K562 (cell line): ENCODE data around the gene EIPR1. TPM values are rescaled to one million over a fixed set of nuclear protein-coding genes. Genes with fewer than 3 reads are reported as not detected.

Experiments
- ATAC-seq: fragments of 200-7000 bp; cut with Tn5 transposase; 3 replicates; pipeline ENCODE4 v1.9.1; 2020; ENCODE audit warnings: moderate library complexity
- BruUV-seq: library from RNA; stranded (reverse); fragments of 400-500 nt; replicated peaks from 2 replicates; lab custom pipeline; 2021; lab: Mats Ljungman, UMichigan
- CTCF ChIA-PET: fragments of 300-600 bp; formaldehyde crosslinking; extraction: SDS; loops from one replicate; lab custom pipeline; 2021; ENCODE audit warnings: low intra/inter-chr PET ratio; lab: Yijun Ruan, JAX
- POLR2A ChIA-PET: fragments of 300-600, 350-650 bp; sonication (Branson Sonifier 250); formaldehyde crosslinking; extraction: SDS; loops from one replicate; lab custom pipeline; 2021; ENCODE audit warnings: antibody characterized with exemption, inconsistent platforms; lab: Yijun Ruan, JAX
- DNase-seq, 4 experiments: peaks; one replicate each; pipeline versions ENCODE4 v3.0.0 to v3.0.0-alpha.2; 2011 to 2018; ENCODE audit warnings: low spot score in 3 of 4, mixed read lengths in 3 of 4; ENCODE audit errors: extremely low read depth in 1 of 4
- FAIRE-seq: peaks from 2 replicates; lab custom pipeline; 2011; peaks lifted over from hg19 to GRCh38; lab: Jason Lieb, UNC
- H2AFZ ChIP-seq: 2 replicates; pipeline ENCODE4 v1.6.0; 2011; ENCODE audit warnings: low read depth, low read length, control low read depth, inconsistent platforms
- H3K27ac ChIP-seq: fragments of 200-600 bp; 3 replicates; pipeline ENCODE4 v1.8.0; 2011; ENCODE audit warnings: low read depth, mild to moderate bottlenecking, control low read depth, inconsistent platforms, low read length, moderate library complexity, mixed read lengths; ENCODE audit errors: extremely low read depth
- H3K27me3 ChIP-seq, 2 experiments: fragments of 300-600 bp in 1 of 2; 2 replicates in 1 of 2; 3 replicates in 1 of 2; pipeline versions ENCODE4 v1.6.0 to v1.8.0; 2011; ENCODE audit warnings: inconsistent platforms in 2 of 2, low read length in 2 of 2, mild to moderate bottlenecking in 1 of 2, mixed read lengths in 1 of 2, moderate library complexity in 1 of 2; ENCODE audit not compliant: control insufficient read depth in 2 of 2, insufficient read depth in 2 of 2
- H3K36me3 ChIP-seq: fragments of 300-600 bp; 3 replicates; pipeline ENCODE4 v1.8.0; 2011; ENCODE audit warnings: mild to moderate bottlenecking, low read length, inconsistent platforms; ENCODE audit not compliant: control insufficient read depth, insufficient read depth
- H3K4me1 ChIP-seq, 2 experiments: fragments of 200-600 bp in 1 of 2; replicated peaks in 1 of 2; 2 replicates in 1 of 2; 3 replicates in 1 of 2; pipeline versions ENCODE4 v1.5.1 to v1.8.0; 2011; ENCODE audit warnings: inconsistent platforms in 2 of 2, low read length in 2 of 2, mild to moderate bottlenecking in 1 of 2, mixed read lengths in 1 of 2, moderate library complexity in 1 of 2; ENCODE audit not compliant: control insufficient read depth in 2 of 2, insufficient read depth in 2 of 2
- H3K4me2 ChIP-seq: 2 replicates; pipeline ENCODE4 v1.6.1; 2011; ENCODE audit warnings: low read length, control low read depth, inconsistent platforms, mixed read lengths; ENCODE audit not compliant: insufficient read depth
- H3K4me3 ChIP-seq: fragments of 200-600 bp; sonication (generic), shearing (Covaris generic); 2 replicates; pipeline ENCODE4 v1.5.1; 2016; ENCODE audit warnings: control low read depth, inconsistent platforms
- H3K79me2 ChIP-seq: fragments of 200-600 bp; 3 replicates; pipeline ENCODE4 v1.8.0; 2011; ENCODE audit warnings: low read length, inconsistent platforms; ENCODE audit not compliant: control insufficient read depth, insufficient read depth
- H3K9ac ChIP-seq, 2 experiments: 2 replicates each; pipeline versions ENCODE4 v1.6.0 to v1.6.1; 2011; ENCODE audit warnings: low read depth in 2 of 2, low read length in 2 of 2, control low read depth in 1 of 2, inconsistent platforms in 1 of 2, mild to moderate bottlenecking in 1 of 2, mixed read lengths in 1 of 2; ENCODE audit not compliant: insufficient read depth in 1 of 2
- H3K9me1 ChIP-seq: one replicate; pipeline ENCODE4 v1.6.0; 2011; ENCODE audit warnings: inconsistent platforms, mild to moderate bottlenecking, low read length, moderate library complexity; ENCODE audit not compliant: control insufficient read depth, insufficient read depth
- H3K9me3 ChIP-seq: replicated peaks from 2 replicates; pipeline ENCODE4 v1.5.1; 2011; ENCODE audit warnings: low read depth, low read length, inconsistent platforms; ENCODE audit not compliant: control insufficient read depth, insufficient read depth
- H4K20me1 ChIP-seq: replicated peaks from 2 replicates; pipeline ENCODE4 v1.6.1; 2011; ENCODE audit warnings: low read length, inconsistent platforms, mixed read lengths; ENCODE audit not compliant: control insufficient read depth, insufficient read depth
- ATF1 ChIP-seq, 2 experiments: fragments of 450-650 bp in 1 of 2; IDR thresholded peaks; 2 replicates each; pipeline ENCODE4 v1.6.1; 2016; ENCODE audit warnings: missing compliant biosample characterization in 1 of 2, missing genetic modification characterization in 1 of 2
- DPF2 ChIP-seq: fragments of 450-650 bp; IDR thresholded peaks from 2 replicates; pipeline ENCODE4 v1.6.1; 2016
- FOXA3 ChIP-seq, 2 experiments: fragments of 450-650 bp in 1 of 2; sonication (generic) in 1 of 2; formaldehyde crosslinking; IDR thresholded peaks in 1 of 2; conservative IDR thresholded peaks in 1 of 2; 2 replicates each; pipeline versions ENCODE4 v1.4.0 to v1.8.0; 2020 to 2022; ENCODE audit warnings: mild to moderate bottlenecking in 2 of 2, missing genetic modification reagents in 1 of 2
- PPARD ChIP-seq: fragments of 250-450 bp; sonication (Bioruptor Pico); IDR thresholded peaks from 2 replicates; pipeline ENCODE4 v1.8.0; 2022; ENCODE audit warnings: inconsistent platforms, mild to moderate bottlenecking, moderate library complexity
- RBM17 ChIP-seq: fragments of 200-400 bp; formaldehyde crosslinking; IDR thresholded peaks from 2 replicates; pipeline ENCODE4 v1.6.1; 2017; ENCODE audit warnings: low read depth, mild to moderate bottlenecking, low read length, borderline replicate concordance
- RNF2 ChIP-seq: sonication (generic); IDR thresholded peaks from 2 replicates; pipeline ENCODE4 v1.6.1; 2016
- WGBS: fragments of 100-300 bp; shearing (Covaris generic); methylation state at CpG from one replicate; pipeline ENCODE4 v1.1.6; 2016; ENCODE audit warnings: low coverage, mixed read lengths; ENCODE audit not compliant: insufficient coverage; ENCODE audit errors: missing lambda C conversion rate; 5-methylcytosine and 5-hydroxymethylcytosine counted together
- in situ Hi-C: fragments of 300-500 bp; cut with MboI; formaldehyde crosslinking; loops from 4 replicates; pipeline ENCODE4 v1.15.0; 2018; ENCODE audit warnings: inconsistent platforms, mixed read lengths
- intact Hi-C: fragments of 100-400 bp; cut with micrococcal nuclease; formaldehyde crosslinking; loops from 2 replicates; pipeline ENCODE4 v1.14.2; 2022
- polyA plus RNA-seq, 8 experiments: library from polyadenylated mRNA; depleted of rRNA in 4 of 8; stranded (reverse) in 5 of 8; unstranded in 3 of 8; fragments of >200 nt; fragmentation: Nextera tagmentation in 2 of 8; fragmentation: Illumina TruSeq in 1 of 8; extraction: Ambion mirVana in 2 of 8; extraction: Trizol in 1 of 8; gene quantifications; 2 replicates each; pipeline versions ENCODE4 v1.2.1 to v1.2.3, GENCODE V29; 2011 to 2014; ENCODE audit warnings: inconsistent platforms in 1 of 8, missing spikeins in 1 of 8
- total RNA-seq, 7 experiments: library from RNA; depleted of rRNA in 6 of 7; stranded (reverse); fragments of >200 nt in 6 of 7; fragmentation: Illumina TruSeq in 2 of 7; extraction: Trizol in 2 of 7; gene quantifications; 2 replicates each; pipeline versions ENCODE4 v1.2.1 to v1.2.3, GENCODE V29; 2011 to 2021; ENCODE audit warnings: low replicate concordance in 1 of 7
- TF ChIP-seq, protein P1 (sequence below), 2 experiments: IDR thresholded peaks; 2 replicates each; pipeline ENCODE4 v1.6.1; 2011; ENCODE audit warnings: borderline replicate concordance in 1 of 2, control low read depth in 1 of 2, low read depth in 1 of 2, low read length in 1 of 2, mild to moderate bottlenecking in 1 of 2, mixed read lengths in 1 of 2, moderate library complexity in 1 of 2; ENCODE audit not compliant: insufficient read depth in 1 of 2, insufficient read length in 1 of 2, poor library complexity in 1 of 2, severe bottlenecking in 1 of 2; ENCODE audit errors: extremely low read depth in 1 of 2
- TF ChIP-seq, protein P2 (sequence below): fragments of 200-600 bp; sonication (generic); IDR thresholded peaks from one replicate; pipeline ENCODE4 v1.6.1; 2012; ENCODE audit warnings: mild to moderate bottlenecking, low read depth, low read length, inconsistent platforms

Gene EIPR1
- total and polyA plus RNA-seq, 9 of the 15 experiments (the other 6 are each of a cell fraction or from before 2014, with no cell fraction given): 19.9 to 54.4 (median 35.9) TPM

DNA sequence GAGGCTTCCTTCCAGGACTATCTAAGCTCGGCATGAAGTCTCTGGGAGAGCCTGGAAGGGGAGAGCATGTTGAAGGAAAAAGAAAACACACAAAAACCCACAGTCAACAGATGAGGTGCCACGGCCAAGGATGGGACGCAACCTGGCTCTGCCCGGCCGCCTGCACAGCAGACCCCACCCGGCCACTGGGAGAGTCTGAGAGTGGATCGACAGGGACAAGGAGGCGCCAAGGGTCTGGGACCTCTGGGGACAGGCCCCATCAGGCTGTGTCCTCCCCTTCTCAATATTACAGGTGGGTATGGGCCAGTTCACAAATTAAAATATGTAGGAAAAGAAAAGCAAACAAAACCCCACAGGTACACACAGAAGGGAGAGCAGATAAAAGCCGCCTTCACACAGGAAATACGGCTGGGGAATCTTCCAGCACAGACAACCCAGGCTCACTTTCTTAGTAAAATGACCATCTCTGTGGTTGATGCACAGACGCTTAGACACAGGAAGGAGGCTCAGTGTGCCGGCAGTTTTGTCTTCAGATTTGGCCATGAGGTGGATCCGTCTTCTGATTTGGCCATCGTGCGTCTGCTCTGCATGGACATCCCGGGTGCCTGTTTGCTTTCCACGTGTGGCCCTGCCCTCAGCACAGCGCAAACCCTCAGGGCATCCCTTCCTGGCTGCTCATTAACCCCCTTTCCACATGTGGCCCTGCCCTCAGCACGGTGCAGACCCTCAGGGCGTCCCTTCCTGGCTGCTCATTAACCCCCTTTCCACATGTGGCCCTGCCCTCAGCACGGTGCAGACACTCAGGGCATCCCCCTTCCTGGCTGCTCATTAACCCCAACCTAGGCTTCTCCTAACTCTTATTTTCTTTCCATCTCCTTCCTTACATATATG is 138.4 kb downstream of the EIPR1 start:
- H4K20me1 ChIP-seq: peaks cover 2% of the 10 kb centered on the region; the same call in 1 of the 2 replicates
- ATAC-seq (no peak), DNase-seq (no peak), FAIRE-seq (no peak)
- ChIA-PET CTCF (no interaction called here), POLR2A (no interaction called here)
- no TSS peak for BruUV-seq
- peaks cover 3% of the 10 kb centered on the region for H3K9me1 ChIP-seq
- no peak overlapping the region for H3K9ac ChIP-seq
- no peak overlapping the region for H3K27ac ChIP-seq
- H3K4me2 ChIP-seq: no peak overlapping the region
- no peaks in the 10 kb centered on the region for H3K9me3 ChIP-seq
- WGBS: 62% methylated on average over 20 of the region's 21 CpGs
- no peaks in the 10 kb centered on the region for H3K27me3 ChIP-seq
- no peak overlapping the region for H2AFZ ChIP-seq
- intact Hi-C loops (no loop called here), in situ Hi-C loops (no loop called here)
- H3K4me1 ChIP-seq: no peaks in the 10 kb centered on the region
- no peaks in the 10 kb centered on the region for H3K79me2 ChIP-seq
- H3K36me3 ChIP-seq: 0 out of 3 replicates have a peak, but pooled peaks cover 3% of the 10 kb centered on the region
- H3K4me3 ChIP-seq: no peak overlapping the region
- no peak for TF ChIP-seq RBM17
- no peak for TF ChIP-seq DPF2
- TF ChIP-seq FOXA3 (CRISPR knock-in tag; conservative IDR thresholded peaks at IDR 0.05 in 1 of 2, IDR thresholded peaks at IDR 0.05 in 1 of 2): no peak
- TF ChIP-seq ATF1 (CRISPR knock-in tag; IDR thresholded peaks at IDR 0.05): no peak
- TF ChIP-seq ATF1 (tag; IDR thresholded peaks at IDR 0.05): no peak
- no peak for TF ChIP-seq PPARD (CRISPR knock-in tag)
- TF ChIP-seq, protein P1, sequence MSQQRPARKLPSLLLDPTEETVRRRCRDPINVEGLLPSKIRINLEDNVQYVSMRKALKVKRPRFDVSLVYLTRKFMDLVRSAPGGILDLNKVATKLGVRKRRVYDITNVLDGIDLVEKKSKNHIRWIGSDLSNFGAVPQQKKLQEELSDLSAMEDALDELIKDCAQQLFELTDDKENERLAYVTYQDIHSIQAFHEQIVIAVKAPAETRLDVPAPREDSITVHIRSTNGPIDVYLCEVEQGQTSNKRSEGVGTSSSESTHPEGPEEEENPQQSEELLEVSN (IDR thresholded peaks at IDR 0.05; ENCODE audit: borderline replicate concordance in 1 of 2, extremely low read depth in 1 of 2, insufficient read depth in 1 of 2, insufficient read length in 1 of 2, low read depth in 1 of 2, low read length in 1 of 2, poor library complexity in 1 of 2, severe bottlenecking in 1 of 2): no peak
- no peak for TF ChIP-seq RNF2
- TF ChIP-seq, protein P2, sequence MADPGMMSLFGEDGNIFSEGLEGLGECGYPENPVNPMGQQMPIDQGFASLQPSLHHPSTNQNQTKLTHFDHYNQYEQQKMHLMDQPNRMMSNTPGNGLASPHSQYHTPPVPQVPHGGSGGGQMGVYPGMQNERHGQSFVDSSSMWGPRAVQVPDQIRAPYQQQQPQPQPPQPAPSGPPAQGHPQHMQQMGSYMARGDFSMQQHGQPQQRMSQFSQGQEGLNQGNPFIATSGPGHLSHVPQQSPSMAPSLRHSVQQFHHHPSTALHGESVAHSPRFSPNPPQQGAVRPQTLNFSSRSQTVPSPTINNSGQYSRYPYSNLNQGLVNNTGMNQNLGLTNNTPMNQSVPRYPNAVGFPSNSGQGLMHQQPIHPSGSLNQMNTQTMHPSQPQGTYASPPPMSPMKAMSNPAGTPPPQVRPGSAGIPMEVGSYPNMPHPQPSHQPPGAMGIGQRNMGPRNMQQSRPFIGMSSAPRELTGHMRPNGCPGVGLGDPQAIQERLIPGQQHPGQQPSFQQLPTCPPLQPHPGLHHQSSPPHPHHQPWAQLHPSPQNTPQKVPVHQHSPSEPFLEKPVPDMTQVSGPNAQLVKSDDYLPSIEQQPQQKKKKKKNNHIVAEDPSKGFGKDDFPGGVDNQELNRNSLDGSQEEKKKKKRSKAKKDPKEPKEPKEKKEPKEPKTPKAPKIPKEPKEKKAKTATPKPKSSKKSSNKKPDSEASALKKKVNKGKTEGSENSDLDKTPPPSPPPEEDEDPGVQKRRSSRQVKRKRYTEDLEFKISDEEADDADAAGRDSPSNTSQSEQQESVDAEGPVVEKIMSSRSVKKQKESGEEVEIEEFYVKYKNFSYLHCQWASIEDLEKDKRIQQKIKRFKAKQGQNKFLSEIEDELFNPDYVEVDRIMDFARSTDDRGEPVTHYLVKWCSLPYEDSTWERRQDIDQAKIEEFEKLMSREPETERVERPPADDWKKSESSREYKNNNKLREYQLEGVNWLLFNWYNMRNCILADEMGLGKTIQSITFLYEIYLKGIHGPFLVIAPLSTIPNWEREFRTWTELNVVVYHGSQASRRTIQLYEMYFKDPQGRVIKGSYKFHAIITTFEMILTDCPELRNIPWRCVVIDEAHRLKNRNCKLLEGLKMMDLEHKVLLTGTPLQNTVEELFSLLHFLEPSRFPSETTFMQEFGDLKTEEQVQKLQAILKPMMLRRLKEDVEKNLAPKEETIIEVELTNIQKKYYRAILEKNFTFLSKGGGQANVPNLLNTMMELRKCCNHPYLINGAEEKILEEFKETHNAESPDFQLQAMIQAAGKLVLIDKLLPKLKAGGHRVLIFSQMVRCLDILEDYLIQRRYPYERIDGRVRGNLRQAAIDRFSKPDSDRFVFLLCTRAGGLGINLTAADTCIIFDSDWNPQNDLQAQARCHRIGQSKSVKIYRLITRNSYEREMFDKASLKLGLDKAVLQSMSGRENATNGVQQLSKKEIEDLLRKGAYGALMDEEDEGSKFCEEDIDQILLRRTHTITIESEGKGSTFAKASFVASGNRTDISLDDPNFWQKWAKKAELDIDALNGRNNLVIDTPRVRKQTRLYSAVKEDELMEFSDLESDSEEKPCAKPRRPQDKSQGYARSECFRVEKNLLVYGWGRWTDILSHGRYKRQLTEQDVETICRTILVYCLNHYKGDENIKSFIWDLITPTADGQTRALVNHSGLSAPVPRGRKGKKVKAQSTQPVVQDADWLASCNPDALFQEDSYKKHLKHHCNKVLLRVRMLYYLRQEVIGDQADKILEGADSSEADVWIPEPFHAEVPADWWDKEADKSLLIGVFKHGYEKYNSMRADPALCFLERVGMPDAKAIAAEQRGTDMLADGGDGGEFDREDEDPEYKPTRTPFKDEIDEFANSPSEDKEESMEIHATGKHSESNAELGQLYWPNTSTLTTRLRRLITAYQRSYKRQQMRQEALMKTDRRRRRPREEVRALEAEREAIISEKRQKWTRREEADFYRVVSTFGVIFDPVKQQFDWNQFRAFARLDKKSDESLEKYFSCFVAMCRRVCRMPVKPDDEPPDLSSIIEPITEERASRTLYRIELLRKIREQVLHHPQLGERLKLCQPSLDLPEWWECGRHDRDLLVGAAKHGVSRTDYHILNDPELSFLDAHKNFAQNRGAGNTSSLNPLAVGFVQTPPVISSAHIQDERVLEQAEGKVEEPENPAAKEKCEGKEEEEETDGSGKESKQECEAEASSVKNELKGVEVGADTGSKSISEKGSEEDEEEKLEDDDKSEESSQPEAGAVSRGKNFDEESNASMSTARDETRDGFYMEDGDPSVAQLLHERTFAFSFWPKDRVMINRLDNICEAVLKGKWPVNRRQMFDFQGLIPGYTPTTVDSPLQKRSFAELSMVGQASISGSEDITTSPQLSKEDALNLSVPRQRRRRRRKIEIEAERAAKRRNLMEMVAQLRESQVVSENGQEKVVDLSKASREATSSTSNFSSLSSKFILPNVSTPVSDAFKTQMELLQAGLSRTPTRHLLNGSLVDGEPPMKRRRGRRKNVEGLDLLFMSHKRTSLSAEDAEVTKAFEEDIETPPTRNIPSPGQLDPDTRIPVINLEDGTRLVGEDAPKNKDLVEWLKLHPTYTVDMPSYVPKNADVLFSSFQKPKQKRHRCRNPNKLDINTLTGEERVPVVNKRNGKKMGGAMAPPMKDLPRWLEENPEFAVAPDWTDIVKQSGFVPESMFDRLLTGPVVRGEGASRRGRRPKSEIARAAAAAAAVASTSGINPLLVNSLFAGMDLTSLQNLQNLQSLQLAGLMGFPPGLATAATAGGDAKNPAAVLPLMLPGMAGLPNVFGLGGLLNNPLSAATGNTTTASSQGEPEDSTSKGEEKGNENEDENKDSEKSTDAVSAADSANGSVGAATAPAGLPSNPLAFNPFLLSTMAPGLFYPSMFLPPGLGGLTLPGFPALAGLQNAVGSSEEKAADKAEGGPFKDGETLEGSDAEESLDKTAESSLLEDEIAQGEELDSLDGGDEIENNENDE: no peak
